ENCODE measurements around the gene CTU2.

The CTU2 gene

DNA sequence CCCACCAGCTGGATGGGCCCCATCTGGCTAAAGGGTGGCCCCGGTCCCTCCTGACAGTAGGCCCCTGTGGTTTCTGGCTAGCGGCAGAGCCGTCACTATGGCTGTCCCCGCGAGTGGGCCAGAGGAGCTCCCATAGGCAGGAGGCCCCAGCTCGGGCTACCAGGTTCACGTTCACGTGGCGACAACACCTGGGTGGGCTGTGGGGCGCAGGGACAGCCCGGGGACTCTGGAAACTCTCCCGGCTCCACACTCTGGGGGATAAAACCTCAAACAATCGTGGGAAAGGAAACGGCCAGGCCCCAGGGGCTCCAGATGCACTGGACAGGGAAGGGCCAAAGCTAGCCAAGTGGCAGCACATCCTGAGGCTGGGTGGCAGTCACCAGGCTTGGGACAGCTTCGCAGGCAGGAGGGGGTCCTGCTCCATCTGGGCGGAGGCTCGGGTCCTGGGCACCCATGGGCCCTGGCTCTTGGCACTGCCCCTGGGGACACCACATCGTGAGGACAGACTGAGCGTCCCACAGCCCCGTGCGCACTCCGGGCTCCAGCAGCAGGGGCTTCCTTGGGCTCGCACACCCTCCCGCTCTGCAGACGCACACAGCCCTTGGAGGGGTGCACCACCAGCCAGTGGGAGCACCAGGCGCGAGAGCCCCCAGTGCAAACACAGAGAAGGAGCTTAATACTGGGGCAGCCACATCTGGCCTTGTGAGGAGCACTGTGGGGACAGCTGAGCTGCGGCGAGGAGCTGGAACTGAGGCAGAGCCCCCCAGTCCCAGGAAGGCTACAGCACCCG is 4.5 kb upstream of the CTU2 start:
- TF ChIP-seq TAF1 (IDR thresholded peaks at IDR 0.05; ENCODE audit: low read depth) (no peak), CREB1 (IDR thresholded peaks at IDR 0.05; ENCODE audit: low read depth) (no peak), CEBPB (IDR thresholded peaks at IDR 0.05) (no peak), TEAD4 (IDR thresholded peaks at IDR 0.05) (no peak)

DNA sequence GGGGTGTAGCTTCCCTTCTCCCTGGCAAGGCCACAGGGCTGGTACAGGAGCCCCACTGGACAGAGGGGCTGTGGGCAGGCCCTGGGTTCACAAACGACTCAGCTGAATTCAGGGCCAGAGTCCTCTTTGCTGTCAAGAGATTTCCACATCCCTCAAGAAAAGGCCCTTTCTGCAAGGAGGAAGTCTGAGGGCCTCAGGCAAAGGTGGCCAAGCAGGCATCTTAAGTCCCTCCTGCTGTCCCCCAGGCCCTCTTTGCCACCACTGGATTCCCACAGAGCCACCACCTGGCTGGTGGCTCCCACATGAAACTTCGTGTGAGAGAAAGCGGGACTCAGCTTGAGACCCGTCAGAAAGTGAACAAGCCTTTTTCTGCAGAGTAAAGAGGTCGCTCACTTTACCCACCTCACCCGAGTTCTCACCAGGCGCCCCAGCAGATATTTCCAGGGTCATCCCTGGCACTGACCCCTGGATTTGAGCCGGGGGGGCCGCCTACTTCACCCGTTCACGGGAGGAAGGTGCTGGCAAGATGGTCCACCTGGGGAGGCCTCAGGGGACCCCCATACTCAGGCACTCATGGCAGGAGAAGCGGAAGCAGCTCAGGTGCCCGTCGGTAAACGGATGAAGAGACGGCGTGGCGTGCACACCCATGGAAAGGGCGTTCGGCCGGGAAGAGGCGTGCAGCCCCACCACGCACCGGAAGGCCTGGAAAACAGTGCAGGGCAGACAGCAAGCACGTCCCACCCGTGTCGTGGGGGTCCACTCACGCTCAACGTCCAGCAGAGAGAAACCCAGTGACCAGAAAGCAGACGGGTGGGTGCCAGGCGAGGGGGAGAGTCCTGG is 3.7 kb upstream of the CTU2 start:
- TF ChIP-seq TAF1 (IDR thresholded peaks at IDR 0.05; ENCODE audit: low read depth) (no peak), EGR1 (IDR thresholded peaks at IDR 0.05) (no peak), YY1 (IDR thresholded peaks at IDR 0.05; ENCODE audit: low read depth) (no peak)

DNA sequence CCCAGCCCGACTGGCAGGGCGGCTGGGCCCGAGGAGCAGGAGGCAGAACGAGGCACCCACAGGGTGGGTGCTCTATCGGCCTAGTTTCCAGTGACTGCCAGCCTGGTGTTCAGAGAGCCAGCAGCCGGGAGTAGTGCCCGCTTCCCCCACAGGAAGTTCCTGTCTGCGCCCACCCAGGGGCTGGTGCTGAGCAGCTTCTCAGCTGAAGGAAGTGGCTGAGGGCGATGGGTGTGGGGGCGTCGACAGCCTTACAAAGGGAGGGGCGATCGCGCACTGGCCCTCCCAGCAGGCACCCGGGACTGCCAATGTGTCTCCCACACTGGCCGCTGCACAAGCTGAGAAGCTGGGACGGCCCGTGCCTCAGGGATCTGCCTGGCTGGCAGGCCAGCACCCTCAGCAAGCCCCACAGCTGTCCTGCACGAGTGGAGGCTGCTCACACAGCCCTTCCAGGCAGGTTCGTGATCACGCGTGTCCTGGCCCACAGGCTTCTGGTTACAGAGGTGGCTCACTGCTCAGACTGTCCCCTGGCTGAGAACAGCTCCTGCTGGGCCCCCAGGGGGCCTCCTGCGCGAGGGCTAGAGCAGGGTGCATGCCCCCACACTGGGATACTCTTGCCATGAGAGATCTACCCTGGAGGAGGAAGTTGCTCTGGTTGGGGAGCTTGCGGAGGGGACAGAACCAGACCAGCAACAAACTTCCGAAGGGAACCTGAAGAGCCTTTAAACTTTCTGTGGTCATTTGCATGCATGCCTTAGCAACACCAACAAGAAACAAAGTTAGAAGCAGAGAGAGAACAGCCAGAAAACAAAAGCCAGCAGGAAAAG is 2.6 kb upstream of the CTU2 start:
- no peak for TF ChIP-seq ZBTB7A (IDR thresholded peaks at IDR 0.05; ENCODE audit: low read depth)
- no peak for TF ChIP-seq TAF1 (IDR thresholded peaks at IDR 0.05; ENCODE audit: low read depth)
- TF ChIP-seq TCF12 (IDR thresholded peaks at IDR 0.05; ENCODE audit: low read depth): no peak
- no peak for TF ChIP-seq NFIC (IDR thresholded peaks at IDR 0.05)
- TF ChIP-seq, protein P1, sequence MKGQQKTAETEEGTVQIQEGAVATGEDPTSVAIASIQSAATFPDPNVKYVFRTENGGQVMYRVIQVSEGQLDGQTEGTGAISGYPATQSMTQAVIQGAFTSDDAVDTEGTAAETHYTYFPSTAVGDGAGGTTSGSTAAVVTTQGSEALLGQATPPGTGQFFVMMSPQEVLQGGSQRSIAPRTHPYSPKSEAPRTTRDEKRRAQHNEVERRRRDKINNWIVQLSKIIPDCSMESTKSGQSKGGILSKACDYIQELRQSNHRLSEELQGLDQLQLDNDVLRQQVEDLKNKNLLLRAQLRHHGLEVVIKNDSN (IDR thresholded peaks at IDR 0.05): no peak
- TF ChIP-seq EGR1 (IDR thresholded peaks at IDR 0.05): no peak

DNA sequence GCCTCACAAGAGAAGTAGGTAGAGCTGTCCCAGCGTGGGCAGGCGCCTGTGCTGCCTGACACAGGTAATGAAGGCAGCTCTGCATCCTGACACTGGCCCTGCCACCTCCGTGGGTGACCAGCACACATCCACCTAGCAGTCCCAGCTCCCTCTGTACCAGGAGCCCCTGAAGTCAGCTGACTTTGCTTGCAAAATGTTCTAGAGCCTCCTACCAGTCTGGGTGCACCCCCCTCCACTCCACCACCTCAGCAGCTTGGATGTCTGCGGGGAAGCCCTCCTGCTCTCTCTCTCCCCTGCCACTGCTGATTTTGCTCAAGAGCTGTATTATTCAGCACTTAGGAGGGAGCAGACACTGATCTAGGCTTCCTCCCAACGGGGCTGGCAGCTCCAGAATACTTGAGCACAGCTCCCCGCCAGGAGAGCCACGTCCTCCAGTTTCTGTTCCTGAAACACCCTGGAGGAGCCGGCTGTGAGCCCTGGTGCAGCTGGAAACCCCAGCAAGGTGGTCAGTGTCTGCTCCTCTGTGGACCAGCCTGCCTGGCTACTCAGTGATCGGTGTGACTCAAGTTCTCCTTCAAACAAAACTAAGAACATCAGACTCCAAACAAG is 1.1 kb upstream of the CTU2 start:
- TF ChIP-seq TEAD4 (IDR thresholded peaks at IDR 0.05) (no peak), EGR1 (IDR thresholded peaks at IDR 0.05) (no peak), TCF12 (IDR thresholded peaks at IDR 0.05; ENCODE audit: low read depth) (no peak), ZBTB7A (IDR thresholded peaks at IDR 0.05; ENCODE audit: low read depth) (no peak)

DNA sequence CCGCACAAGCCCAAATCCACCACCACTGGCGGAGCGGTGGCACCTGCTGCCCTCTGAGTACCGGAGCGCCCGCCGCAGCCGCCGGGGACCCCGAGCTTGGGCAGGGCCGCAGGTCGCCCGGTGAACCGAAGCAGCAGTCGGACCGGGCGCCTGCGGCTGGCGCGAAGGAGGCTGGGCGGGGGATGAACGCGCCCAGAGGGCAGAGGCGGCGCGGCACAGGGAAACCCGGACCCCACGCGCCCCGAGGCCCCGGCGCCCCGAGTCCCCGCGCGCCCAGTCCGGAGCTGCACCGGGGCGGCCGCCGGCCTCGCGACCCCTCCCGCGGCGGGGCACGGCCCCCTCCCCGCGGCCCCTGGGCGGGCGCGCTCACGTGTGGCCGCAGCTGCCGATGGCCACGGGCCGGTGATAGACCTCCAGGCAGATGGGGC is 488 bp upstream of the CTU2 start:
- TF ChIP-seq, protein P2, sequence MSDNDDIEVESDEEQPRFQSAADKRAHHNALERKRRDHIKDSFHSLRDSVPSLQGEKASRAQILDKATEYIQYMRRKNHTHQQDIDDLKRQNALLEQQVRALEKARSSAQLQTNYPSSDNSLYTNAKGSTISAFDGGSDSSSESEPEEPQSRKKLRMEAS (IDR thresholded peaks at IDR 0.05): no peak
- TF ChIP-seq RAD21 (IDR thresholded peaks at IDR 0.05; ENCODE audit: low read depth): no peak
- TF ChIP-seq YY1 (IDR thresholded peaks at IDR 0.05; ENCODE audit: low read depth): no peak
- no peak for TF ChIP-seq CEBPB (IDR thresholded peaks at IDR 0.05)
- TF ChIP-seq, protein P1 (IDR thresholded peaks at IDR 0.05): no peak
- TF ChIP-seq ZBTB7A (IDR thresholded peaks at IDR 0.05; ENCODE audit: low read depth): no peak
- no peak for TF ChIP-seq NFIC (IDR thresholded peaks at IDR 0.05)
- no peak for TF ChIP-seq TAF1 (IDR thresholded peaks at IDR 0.05; ENCODE audit: low read depth)
- TF ChIP-seq, protein P3, sequence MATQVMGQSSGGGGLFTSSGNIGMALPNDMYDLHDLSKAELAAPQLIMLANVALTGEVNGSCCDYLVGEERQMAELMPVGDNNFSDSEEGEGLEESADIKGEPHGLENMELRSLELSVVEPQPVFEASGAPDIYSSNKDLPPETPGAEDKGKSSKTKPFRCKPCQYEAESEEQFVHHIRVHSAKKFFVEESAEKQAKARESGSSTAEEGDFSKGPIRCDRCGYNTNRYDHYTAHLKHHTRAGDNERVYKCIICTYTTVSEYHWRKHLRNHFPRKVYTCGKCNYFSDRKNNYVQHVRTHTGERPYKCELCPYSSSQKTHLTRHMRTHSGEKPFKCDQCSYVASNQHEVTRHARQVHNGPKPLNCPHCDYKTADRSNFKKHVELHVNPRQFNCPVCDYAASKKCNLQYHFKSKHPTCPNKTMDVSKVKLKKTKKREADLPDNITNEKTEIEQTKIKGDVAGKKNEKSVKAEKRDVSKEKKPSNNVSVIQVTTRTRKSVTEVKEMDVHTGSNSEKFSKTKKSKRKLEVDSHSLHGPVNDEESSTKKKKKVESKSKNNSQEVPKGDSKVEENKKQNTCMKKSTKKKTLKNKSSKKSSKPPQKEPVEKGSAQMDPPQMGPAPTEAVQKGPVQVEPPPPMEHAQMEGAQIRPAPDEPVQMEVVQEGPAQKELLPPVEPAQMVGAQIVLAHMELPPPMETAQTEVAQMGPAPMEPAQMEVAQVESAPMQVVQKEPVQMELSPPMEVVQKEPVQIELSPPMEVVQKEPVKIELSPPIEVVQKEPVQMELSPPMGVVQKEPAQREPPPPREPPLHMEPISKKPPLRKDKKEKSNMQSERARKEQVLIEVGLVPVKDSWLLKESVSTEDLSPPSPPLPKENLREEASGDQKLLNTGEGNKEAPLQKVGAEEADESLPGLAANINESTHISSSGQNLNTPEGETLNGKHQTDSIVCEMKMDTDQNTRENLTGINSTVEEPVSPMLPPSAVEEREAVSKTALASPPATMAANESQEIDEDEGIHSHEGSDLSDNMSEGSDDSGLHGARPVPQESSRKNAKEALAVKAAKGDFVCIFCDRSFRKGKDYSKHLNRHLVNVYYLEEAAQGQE (IDR thresholded peaks at IDR 0.05; ENCODE audit: low read depth): no peak
- TF ChIP-seq EP300 (IDR thresholded peaks at IDR 0.05; ENCODE audit: borderline replicate concordance): no peak

DNA sequence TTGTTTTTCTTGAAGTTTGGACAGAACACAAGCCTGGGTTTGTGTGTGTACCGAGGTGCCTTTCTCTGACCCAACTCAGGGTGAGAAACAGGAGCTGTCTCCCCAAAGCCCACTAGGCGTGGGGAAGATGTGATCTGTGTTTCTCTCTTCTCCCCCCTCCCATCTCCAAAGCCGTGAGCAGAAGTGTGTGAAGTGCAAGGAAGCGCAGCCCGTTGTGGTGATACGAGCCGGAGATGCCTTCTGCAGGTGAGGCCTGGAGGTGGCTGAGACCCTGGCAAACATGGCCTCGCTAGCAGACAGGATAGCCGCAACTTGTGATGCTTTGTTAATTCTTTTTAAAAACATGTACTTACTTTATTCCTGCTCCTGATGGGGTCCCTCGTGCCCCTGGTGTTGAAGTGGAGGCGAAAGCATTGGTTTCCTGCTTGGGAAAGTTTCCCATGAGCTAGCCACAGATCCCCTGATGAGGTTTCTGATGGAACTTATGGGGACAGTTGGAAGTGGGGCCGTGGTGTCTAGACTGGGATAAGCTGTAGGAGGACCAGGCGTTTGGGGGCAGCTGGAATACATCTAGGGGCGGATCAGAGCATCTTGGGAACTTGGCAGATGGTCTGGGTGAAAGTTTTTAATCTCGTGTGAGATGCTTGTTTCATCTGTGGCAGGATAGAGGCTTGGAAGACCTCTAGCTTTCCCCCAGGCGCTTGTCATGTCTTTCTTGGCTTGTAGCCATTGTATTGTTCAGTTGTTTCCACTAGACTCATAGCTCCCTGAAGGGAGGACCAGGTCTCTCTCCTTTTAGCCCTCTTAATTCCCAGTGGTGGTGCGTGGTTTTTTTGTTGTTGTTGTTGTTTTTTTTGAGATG is 893 bp downstream of the CTU2 start:
- TF ChIP-seq FOXM1 (IDR thresholded peaks at IDR 0.05; ENCODE audit: borderline replicate concordance, low read depth) (no peak), NFIC (IDR thresholded peaks at IDR 0.05) (peak; percentile 19; the same call in 1 of the 2 replicates)

DNA sequence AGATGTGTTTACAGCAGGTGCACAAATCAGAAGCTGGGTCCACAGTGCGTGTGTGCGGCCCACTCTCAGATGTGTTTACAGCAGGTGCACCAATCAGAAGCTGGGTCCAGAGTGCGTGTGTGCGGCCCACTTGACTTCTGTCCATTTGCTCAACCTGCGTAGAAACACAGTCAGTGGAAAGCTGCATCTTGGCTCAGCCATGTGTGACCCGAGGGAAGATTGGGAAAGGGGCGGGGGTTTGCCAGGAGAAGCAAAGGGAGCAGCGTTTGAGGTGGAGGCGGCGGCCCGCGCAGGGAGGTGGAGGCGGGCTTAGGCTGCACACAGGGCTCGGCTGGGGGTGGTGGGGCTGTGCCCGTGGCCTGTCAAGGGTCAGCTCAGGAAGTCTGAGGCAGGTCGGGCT is 4.3 kb downstream of the CTU2 start:
- TF ChIP-seq NFIC (IDR thresholded peaks at IDR 0.05) (no peak), CREB1 (IDR thresholded peaks at IDR 0.05; ENCODE audit: low read depth) (no peak), EP300 (IDR thresholded peaks at IDR 0.05; ENCODE audit: borderline replicate concordance) (no peak), FOXM1 (IDR thresholded peaks at IDR 0.05; ENCODE audit: borderline replicate concordance, low read depth) (no peak), TCF12 (IDR thresholded peaks at IDR 0.05; ENCODE audit: low read depth) (no peak), ZBTB7A (IDR thresholded peaks at IDR 0.05; ENCODE audit: low read depth) (no peak), YY1 (IDR thresholded peaks at IDR 0.05; ENCODE audit: low read depth) (no peak)
- TF ChIP-seq, protein P1 (IDR thresholded peaks at IDR 0.05): no peak

All from Ishikawa (cell line).